ENCODE results near the gene RBM28.

RBM28 gene

GRCh38 chr7:128353610-128354009 lies 9.9 kb upstream of the RBM28 start:
- DNase-seq (ENCODE audit: insufficient read length, low spot score), result no peak

GRCh38 chr7:128353189-128353588 lies 9.5 kb upstream of the RBM28 start:
- DNase-seq (ENCODE audit: insufficient read length, low spot score), result no peak
- FAIRE-seq, result no peak
- TF ChIP-seq CTCF (IDR thresholded peaks at IDR 0.05; ENCODE audit: insufficient read depth, missing control alignments), result no peak

More at GRCh38 chr7:128353610-128354009, 9.9 kb upstream of the RBM28 start:
- FAIRE-seq, result no peak
- TF ChIP-seq CTCF (IDR thresholded peaks at IDR 0.05; ENCODE audit: insufficient read depth, missing control alignments), result no peak

- no peak for TF ChIP-seq CTCF (IDR thresholded peaks at IDR 0.05; ENCODE audit: insufficient read depth, missing control alignments)
- no peak for FAIRE-seq
- no peak for DNase-seq (ENCODE audit: insufficient read length, low spot score)
Measured at GRCh38 chr7:128352636-128353035, 8.9 kb upstream of the RBM28 start.

- DNase-seq (ENCODE audit: insufficient read length, low spot score) (no peak), FAIRE-seq (no peak)
- TF ChIP-seq CTCF (IDR thresholded peaks at IDR 0.05; ENCODE audit: insufficient read depth, missing control alignments), result peak; percentile 23
Measured at GRCh38 chr7:128352153-128352537, 8.4 kb upstream of the RBM28 start.

- DNase-seq (ENCODE audit: insufficient read length, low spot score) (no peak), FAIRE-seq (no peak)
- no peak for TF ChIP-seq CTCF (IDR thresholded peaks at IDR 0.05; ENCODE audit: insufficient read depth, missing control alignments)
Measured at GRCh38 chr7:128351296-128352152, 7.8 kb upstream of the RBM28 start.

GRCh38 chr7:128350708-128351295 lies 7.1 kb upstream of the RBM28 start:
- FAIRE-seq, result no peak
- no peak for TF ChIP-seq CTCF (IDR thresholded peaks at IDR 0.05; ENCODE audit: insufficient read depth, missing control alignments)
- DNase-seq (ENCODE audit: insufficient read length, low spot score), result no peak

GRCh38 chr7:128349466-128349825 lies 5.7 kb upstream of the RBM28 start:
- no peak for TF ChIP-seq CTCF (IDR thresholded peaks at IDR 0.05; ENCODE audit: insufficient read depth, missing control alignments)
- FAIRE-seq (no peak), DNase-seq (ENCODE audit: insufficient read length, low spot score) (no peak)
